GM10248 (cell line): ENCODE measurements around the gene NFE2L1.

Experiments used
- CTCF ChIA-PET: fragments of 300-600 bp; sonication (Branson Sonifier 250); formaldehyde crosslinking; extraction: SDS; loops from one replicate; lab custom pipeline; 2021; ENCODE audit warnings: antibody characterized with exemption; lab: Yijun Ruan, JAX
- POLR2A ChIA-PET: fragments of 350-650 bp; sonication (Branson Sonifier 250); formaldehyde crosslinking; extraction: SDS; loops from one replicate; lab custom pipeline; 2020; ENCODE audit warnings: antibody characterized with exemption; lab: Yijun Ruan, JAX
- DNase-seq: peaks from one replicate; pipeline ENCODE4 v3.0.0; 2012; ENCODE audit errors: extremely low spot score
- CTCF ChIP-seq: IDR thresholded peaks from 2 replicates; pipeline ENCODE4 v1.5.1; 2012; ENCODE audit warnings: mild to moderate bottlenecking, low read depth; ENCODE audit errors: extremely low read depth, missing control alignments, control extremely low read depth

The NFE2L1 gene

GRCh38 chr17:48102043-48102750 is 54.0 kb downstream of the NFE2L1 start:
- TF ChIP-seq CTCF: no peak

GRCh38 chr17:48102798-48103715 is 54.9 kb downstream of the NFE2L1 start:
- ChIA-PET CTCF (interaction anchor here (0.9 to 2.4 kb wide), 2 partner anchors 76 to 78 kb away, joined by 4 to 6 read pairs; no protein-coding TSS in a partner anchor), POLR2A (interaction anchor here (0.6 kb wide), 2 partner anchors 11 to 20 kb away, joined by 3 read pairs; no protein-coding TSS in a partner anchor)
- DNase-seq: no peak
- TF ChIP-seq CTCF: no peak

More at GRCh38 chr17:48102043-48102750, 54.0 kb downstream of the NFE2L1 start:
- no peak for DNase-seq
- ChIA-PET CTCF (interaction anchor here (2.4 kb wide), 1 partner anchor 76 kb away, joined by 6 read pairs; no protein-coding TSS in a partner anchor), POLR2A (interaction anchor here (1.7 kb wide), 1 partner anchor 9 kb away, joined by 4 read pairs; no protein-coding TSS in a partner anchor)

GRCh38 chr17:48104440-48104839 is 56.3 kb downstream of the NFE2L1 start:
- ChIA-PET POLR2A (no interaction called here), CTCF (interaction anchor here (1.4 kb wide), 1 partner anchor 24 kb away, joined by 5 read pairs; no protein-coding TSS in a partner anchor)
- TF ChIP-seq CTCF: no peak
- no peak for DNase-seq

- CTCF ChIA-PET: interaction anchor here (0.8 to 4.8 kb wide), 8 partner anchors 10 to 81 kb away, joined by 3 to 36 read pairs (median 7); no protein-coding TSS in a partner anchor
- no peak for TF ChIP-seq CTCF
- POLR2A ChIA-PET: no interaction called here
- DNase-seq: no peak
These were observed 58.6 kb downstream of the NFE2L1 start for GRCh38 chr17:48106802-48107136.

GRCh38 chr17:48107137-48108055 is 59.2 kb downstream of the NFE2L1 start, which contains the start of gene SNX11:
SNX11 (plus strand) TSS chr17:48107766; CDS start chr17:48112044, 4,278 bp downstream.
- CTCF ChIA-PET: interaction anchor here (0.8 to 4.8 kb wide), 16 partner anchors 9 to 89 kb away, joined by 3 to 36 read pairs (median 6); no protein-coding TSS in a partner anchor
- DNase-seq: peak; percentile 86
- POLR2A ChIA-PET: interaction anchor here (0.6 to 1.1 kb wide), 4 partner anchors 12 to 696 kb away, joined by 3 to 7 read pairs (median 5); no protein-coding TSS in a partner anchor
- TF ChIP-seq CTCF: peak; percentile 19
